ENCODE results near the gene USP7. TPM values are rescaled to one million over a fixed set of nuclear protein-coding genes. Genes with fewer than 3 reads are reported as not detected.
A peak's percentile ranks its signal among the peaks of the same experiment; 100 is the strongest.

The USP7 gene
- total and polyA plus RNA-seq, 2 experiments from 2014 or later: 38.0 to 40.8 TPM

DNA sequence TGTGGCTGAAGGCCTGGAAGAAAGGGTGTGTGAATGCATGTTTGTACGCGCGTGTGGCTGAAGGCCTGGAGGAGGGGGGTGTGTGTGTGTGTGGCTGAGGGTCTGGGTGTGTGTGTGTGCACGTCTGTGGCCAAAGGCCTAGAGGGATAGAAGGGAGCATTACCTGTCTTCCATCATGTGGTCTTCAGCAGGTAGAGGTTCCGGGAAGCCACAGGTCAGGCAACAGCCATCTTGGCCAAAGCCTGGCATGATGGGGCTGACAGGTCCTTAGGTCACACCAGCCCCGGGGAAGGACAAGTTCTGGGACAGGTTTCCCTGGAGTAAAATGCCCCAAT lies 76.3 kb downstream of the USP7 start:
- Histone ChIP-seq H3K27ac (no peak overlapping the region), H3K27me3 (no peaks in the 10 kb centered on the region), H3K4me1 (ENCODE audit: insufficient read depth) (peaks cover 25% of the 10 kb centered on the region), H3K9me2 (replicated peaks; ENCODE audit: insufficient read depth) (no peaks in the 10 kb centered on the region), H3K9me3 (ENCODE audit: low read depth) (no peaks in the 10 kb centered on the region), H3K36me3 (replicated peaks; ENCODE audit: insufficient read depth, low read depth) (no peaks in the 10 kb centered on the region), H4K20me1 (ENCODE audit: insufficient read depth, poor library complexity, severe bottlenecking) (no peaks in the 10 kb centered on the region), H3K4me3 (no peak overlapping the region), H3K79me2 (no peaks in the 10 kb centered on the region), H3K4me2 (no peak overlapping the region), H2AFZ (no peak overlapping the region)
- TF ChIP-seq CTCF (IDR thresholded peaks at IDR 0.05; ENCODE audit: poor library complexity): no peak
- no peak for TF ChIP-seq EZH2phosphoT487 (IDR thresholded peaks at IDR 0.05; ENCODE audit: low read depth, severe bottlenecking, unreplicated experiment)
- TF ChIP-seq EZH2 (IDR thresholded peaks at IDR 0.05; ENCODE audit: borderline replicate concordance): no peak
- no peak for DNase-seq (ENCODE audit: low spot score)
- WGBS (ENCODE audit: low lambda C conversion rate, missing lambda C conversion rate): 93% methylated on average over 6 of the region's 6 CpGs

DNA sequence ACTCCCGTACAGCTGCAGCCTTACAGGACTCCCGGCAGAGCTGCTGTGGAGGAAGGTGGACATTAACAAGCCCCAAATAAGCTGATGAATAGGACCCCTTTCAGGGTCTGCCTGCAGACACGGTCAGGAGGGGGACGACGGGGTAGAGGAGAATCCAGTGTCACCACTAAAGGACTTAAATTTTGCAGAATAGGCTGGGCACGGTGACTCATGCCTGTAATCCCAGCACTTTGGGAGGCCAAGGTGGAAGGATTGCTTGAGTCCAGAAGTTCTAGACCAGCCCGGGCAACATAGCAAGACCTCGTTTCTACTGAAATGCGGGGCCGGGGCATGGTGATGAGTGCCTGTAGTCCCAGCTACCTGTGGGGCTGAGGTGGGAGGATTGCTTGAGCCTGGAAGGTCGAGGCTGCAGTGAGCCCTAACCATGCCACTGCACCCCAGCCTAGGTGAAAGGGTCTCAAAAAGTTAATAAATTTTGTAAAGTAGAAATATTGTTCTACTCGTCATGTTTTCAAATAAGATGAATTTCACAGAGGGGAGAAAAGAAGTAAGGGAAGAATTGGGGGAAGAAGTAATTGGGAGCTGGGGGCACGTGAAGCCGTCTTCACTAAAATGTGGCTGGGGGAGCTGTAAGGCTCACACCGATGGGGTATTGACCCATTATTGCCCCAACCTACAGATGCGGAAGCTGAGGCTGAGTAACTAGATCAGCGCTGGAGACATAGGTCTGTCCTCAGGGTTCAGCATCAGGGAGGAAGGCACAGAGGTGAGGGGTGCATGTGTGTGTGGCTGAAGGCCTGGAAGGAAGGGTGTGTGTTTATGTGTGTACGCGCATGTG lies 76.9 kb downstream of the USP7 start:
- no peaks in the 10 kb centered on the region for H3K27me3 ChIP-seq
- H3K4me2 ChIP-seq: no peak overlapping the region
- DNase-seq (ENCODE audit: low spot score): no peak
- H2AFZ ChIP-seq: no peak overlapping the region
- H3K79me2 ChIP-seq: no peaks in the 10 kb centered on the region
- H3K4me1 ChIP-seq (ENCODE audit: insufficient read depth): peaks cover 25% of the 10 kb centered on the region
- no peak for TF ChIP-seq EZH2phosphoT487 (IDR thresholded peaks at IDR 0.05; ENCODE audit: low read depth, severe bottlenecking, unreplicated experiment)
- no peaks in the 10 kb centered on the region for H3K9me3 ChIP-seq (ENCODE audit: low read depth)
- H3K4me3 ChIP-seq: no peak overlapping the region
- H3K27ac ChIP-seq: peak overlapping the region; percentile 80
- H4K20me1 ChIP-seq (ENCODE audit: insufficient read depth, poor library complexity, severe bottlenecking): no peaks in the 10 kb centered on the region
- 82% methylated on average over 19 of the region's 19 CpGs for WGBS (ENCODE audit: low lambda C conversion rate, missing lambda C conversion rate)
- no peaks in the 10 kb centered on the region for H3K36me3 ChIP-seq (replicated peaks; ENCODE audit: insufficient read depth, low read depth)
- no peaks in the 10 kb centered on the region for H3K9me2 ChIP-seq (replicated peaks; ENCODE audit: insufficient read depth)

- Histone ChIP-seq H4K20me1 (ENCODE audit: insufficient read depth, poor library complexity, severe bottlenecking) (no peaks in the 10 kb centered on the region), H3K36me3 (replicated peaks; ENCODE audit: insufficient read depth, low read depth) (no peaks in the 10 kb centered on the region), H3K27ac (peak overlapping the region; percentile 80), H3K9me2 (replicated peaks; ENCODE audit: insufficient read depth) (no peaks in the 10 kb centered on the region), H3K79me2 (no peaks in the 10 kb centered on the region), H2AFZ (no peak overlapping the region), H3K27me3 (no peaks in the 10 kb centered on the region), H3K4me3 (no peak overlapping the region), H3K9me3 (ENCODE audit: low read depth) (no peaks in the 10 kb centered on the region), H3K4me1 (ENCODE audit: insufficient read depth) (peaks cover 25% of the 10 kb centered on the region), H3K4me2 (peak overlapping the region; percentile 53)
- 38% methylated on average over 18 of the region's 20 CpGs for WGBS (ENCODE audit: low lambda C conversion rate, missing lambda C conversion rate)
- peak; percentile 4 for TF ChIP-seq CTCF (IDR thresholded peaks at IDR 0.05; ENCODE audit: poor library complexity)
- TF ChIP-seq EZH2phosphoT487 (IDR thresholded peaks at IDR 0.05; ENCODE audit: low read depth, severe bottlenecking, unreplicated experiment): no peak
- DNase-seq (ENCODE audit: low spot score): peak; percentile 81
These were observed 77.8 kb downstream of the USP7 start for GRCh38 chr16:8885674-8886592.

All from hepatocyte (in vitro differentiated cells).